IPS-NIHi11 (cell line): Measurements from ENCODE around the gene ALOXE3.
A peak's percentile ranks its signal among the peaks of the same experiment; 100 is the strongest.

Experiments
- DNase-seq: peaks from one replicate; pipeline ENCODE4 v3.0.0; 2012; ENCODE audit warnings: mixed read lengths, low spot score

The ALOXE3 gene

DNA sequence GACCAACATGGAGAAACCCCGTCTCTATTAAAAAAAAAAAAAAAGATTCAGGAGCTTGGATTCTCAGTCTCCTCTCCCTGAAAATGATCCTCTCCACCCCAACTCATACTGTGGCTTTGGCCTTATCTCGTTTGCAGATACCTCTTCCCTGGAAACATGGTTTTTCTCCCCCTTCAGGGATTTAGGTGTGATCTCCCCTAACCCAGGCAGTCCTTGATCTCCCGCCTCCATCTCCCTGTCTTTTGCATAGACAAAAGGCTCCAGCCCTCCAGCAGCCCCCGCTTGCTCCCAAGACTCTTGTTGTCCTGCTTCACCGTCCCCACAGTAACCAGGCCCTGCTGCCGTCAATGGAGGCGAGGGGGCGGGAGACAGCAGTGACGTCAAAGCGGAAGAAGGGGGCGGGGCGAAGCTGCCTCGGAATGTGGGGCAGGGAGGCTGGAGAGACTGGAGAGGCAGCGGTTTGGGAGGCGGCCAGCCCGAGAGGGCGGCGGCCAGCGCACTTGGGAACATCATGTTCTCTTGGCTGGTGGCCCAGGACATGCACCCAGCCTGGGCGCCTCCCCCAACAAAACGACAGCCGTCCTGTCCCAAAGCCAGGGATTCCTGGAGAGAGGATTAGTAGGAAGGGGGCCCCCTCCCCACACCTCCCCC is 35.8 kb upstream of the ALOXE3 start:
- peak; percentile 73 for DNase-seq

DNA sequence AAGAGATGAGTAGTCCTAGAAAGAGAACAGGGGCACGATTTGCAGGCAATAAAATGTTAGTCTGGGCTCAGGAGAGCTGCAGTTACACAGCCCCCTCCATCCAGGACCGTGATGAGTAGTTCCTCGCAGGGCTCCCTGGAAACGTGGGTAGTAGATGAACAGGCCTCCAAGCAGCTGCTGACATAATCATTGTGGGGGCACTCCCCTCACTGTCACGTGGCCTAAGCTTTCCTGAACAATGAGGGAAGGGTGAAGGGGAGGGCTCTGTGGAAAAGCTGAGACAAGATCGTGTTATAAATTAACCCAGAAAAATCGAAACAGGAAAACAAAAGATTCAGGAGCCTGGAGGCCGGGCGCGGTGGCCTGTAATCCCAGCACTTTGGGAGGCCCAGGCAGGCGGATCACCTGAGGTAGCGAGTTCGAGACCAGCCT is 35.2 kb upstream of the ALOXE3 start:
- no peak for DNase-seq

DNA sequence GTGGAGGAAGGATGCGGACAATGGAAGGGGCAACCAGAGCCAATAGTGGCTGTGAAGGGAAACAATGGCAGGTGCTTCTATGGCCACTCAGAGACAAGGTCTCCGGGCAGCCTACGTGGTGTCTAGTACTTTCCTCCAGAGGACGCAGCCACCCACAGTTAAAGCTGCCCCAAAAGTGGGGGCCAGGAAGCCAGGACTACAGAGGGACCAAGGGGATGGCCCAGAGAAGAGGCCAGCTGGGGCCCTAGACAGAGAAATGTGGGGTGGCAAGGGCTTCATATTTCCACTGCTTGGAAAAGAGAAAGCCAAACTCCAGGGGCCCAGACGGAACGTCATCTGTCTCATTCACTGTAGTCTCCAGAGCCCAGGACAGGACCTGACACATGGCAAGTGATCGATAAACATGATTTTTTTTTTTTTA is 34.7 kb upstream of the ALOXE3 start:
- DNase-seq = no peak

DNA sequence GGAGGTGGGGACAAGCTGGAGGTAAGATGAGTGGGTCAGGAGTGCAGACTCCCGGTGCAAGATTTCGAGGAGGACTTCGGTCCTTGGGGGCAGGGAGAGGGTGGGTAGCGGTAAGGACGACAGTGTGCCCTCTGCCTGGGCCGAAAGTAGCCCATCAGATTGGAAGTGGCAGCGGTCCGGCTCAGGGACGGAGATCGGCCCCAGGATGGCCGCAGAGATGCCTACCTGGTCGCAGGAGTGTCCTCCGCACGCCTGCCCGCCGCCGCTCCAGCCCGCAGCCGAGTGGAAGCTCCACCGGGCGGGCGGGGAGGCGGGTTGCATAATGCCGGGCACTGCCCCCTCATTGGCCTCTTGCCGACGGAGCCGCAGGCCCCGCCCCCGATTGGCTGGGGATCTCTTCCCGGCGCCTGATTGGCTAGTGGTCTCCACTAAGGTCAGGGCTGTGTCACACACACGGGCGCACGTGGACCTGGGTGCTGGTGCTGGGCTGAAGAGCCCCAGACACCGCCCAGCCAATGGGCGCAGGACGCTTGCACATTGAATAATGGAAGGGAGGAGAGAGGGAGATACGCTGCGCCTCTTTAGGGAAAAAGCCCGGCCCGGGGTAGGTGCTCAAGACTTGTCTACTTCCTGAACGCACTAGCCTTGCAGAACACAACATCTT is 33.9 kb upstream of the ALOXE3 start, which contains the start of gene PER1:
TSS of gene PER1 (minus strand) at position 293 of the 664 bp plus-strand sequence. CDS start 1,698 bp downstream, outside the sequence.
- peak; percentile 93 for DNase-seq

GRCh38 chr17:8151641-8152111 is 33.4 kb upstream of the ALOXE3 start:
- DNase-seq = no peak

- peak; percentile 86 for DNase-seq
These were observed 32.9 kb upstream of the ALOXE3 start for GRCh38 chr17:8151120-8151640.

DNA sequence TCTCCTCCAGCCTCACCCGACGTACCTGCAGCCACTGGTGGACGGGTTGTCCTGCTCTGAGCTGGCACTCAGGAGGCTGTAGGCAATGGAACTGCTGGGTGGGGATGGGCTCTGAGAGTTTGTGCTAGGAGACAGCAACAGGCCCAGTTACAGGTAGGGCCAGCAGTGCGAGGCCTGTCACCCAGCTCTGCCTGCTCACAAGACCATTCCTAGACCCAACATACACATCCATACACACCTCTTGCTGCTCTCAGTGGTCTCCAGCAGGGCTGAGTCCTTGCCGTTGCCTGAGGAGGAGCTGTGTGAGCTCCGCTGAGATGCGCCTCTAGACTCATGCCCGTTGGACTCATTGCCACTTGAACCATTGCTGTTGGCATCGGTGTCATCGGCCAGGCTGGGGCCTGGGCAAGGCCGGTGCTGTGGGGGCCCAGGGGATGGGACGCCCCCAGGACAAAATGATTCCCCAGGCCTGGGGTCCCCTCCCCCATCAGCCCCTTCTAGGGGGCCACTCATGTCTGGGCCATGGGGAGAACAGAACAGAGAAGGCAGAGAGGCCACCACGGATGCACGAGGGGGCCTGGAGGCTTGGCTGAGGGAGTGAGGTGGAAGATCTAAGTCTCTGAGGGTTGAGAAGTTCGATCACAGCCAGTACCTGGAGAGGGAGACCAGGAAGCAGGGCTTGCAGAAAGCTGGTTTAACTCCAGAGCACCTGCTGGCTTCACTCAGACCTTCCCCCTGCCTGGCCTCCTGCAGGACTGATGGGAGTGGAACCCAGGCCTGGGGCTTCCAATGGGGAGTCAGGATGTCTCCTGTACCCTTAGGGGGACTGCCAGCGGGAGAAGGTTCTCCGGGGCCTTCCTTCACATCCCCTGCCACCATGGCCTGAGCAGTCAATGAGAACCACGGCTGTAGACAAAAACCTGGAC is 32.1 kb upstream of the ALOXE3 start:
- no peak for DNase-seq

GRCh38 chr17:8149419-8150193 is 31.3 kb upstream of the ALOXE3 start:
- DNase-seq = no peak

DNA sequence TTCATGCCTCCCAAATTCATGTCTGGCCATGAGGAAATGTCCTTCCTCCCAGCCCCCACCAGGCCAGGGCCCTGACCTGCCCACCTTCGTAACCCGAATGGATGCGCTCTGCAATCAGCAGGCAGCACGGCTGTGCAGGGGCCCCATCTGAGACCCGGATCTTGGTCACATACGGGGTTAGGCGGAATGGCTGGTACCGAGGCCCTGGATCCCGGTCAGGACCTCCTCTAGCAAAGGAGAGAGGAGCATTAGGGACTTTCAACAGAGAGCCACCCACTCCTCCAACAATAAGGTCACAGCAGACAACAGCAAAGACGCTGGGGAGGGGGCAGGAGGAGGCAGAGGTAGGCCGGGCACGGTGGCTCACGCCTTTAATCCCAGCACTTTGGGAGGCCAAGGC is 30.2 kb upstream of the ALOXE3 start:
- no peak for DNase-seq

DNA sequence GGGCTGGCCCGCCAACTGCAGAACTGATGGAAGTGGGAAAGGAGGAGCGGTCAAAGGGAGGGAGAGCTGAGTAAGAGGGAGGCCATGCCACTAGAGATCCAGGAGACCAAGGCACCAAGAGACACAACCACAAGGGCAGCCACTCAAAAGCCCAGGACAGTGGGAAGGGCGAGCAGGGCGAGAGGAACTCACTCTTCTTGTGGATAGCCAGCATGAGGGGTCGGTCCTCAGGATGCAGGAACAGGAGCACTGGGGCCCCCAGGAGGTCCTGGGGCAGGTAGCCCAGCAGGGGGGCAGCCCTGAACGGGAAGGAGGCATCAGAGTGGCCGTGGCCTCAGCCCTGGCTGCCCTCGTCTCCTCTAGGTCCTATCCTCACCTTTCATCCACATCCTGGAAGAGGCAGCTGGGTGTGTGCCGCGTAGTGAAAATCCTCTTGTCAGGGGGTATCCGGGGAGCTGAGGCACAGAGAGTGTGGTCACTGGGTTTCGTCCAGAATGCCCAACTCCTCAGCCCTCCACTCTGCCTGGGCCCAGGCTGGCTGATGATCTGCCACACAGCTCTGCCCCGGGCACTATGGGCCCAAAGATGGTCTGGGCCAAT is 29.6 kb upstream of the ALOXE3 start:
- DNase-seq = no peak

DNA sequence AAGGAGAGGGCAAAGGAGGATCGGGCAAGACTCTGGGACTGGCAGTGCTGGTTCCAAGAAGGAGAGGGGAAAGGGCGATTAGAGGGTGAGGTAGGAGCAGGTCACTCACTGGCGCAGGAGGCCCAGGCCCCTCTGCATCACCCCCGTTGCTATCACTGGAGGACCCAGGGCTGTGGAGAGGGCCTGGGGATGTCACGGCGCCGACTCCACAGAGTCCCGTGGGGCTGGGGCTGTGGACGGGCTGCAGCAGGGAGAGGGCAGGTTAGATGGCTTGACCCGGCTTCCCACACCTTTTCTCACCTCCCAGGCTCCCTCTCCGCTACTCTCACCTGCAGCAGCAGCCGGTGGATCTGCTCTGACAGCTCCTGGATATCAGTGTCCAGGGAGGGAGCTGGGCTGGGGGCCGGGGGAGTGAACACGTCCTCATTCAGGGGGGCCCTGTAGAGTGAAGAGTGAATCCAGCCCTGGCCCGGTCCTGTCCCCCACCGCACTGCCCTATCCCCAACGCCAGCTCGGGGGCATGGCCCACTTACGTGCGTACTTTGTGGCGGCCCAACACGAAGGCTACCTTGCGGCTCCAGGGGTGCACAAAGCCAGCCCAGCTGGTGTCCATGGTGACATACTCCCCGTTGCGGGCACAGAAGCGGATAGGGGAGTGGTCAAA is 29.0 kb upstream of the ALOXE3 start:
- no peak for DNase-seq

- DNase-seq = no peak
These were observed 28.2 kb upstream of the ALOXE3 start for GRCh38 chr17:8146381-8147140.

- no peak for DNase-seq
These were observed 27.5 kb upstream of the ALOXE3 start for GRCh38 chr17:8145811-8146210.

- no peak for DNase-seq
These were observed 26.3 kb upstream of the ALOXE3 start for GRCh38 chr17:8144401-8145231.

GRCh38 chr17:8143581-8144400 is 25.5 kb upstream of the ALOXE3 start:
- no peak for DNase-seq

DNA sequence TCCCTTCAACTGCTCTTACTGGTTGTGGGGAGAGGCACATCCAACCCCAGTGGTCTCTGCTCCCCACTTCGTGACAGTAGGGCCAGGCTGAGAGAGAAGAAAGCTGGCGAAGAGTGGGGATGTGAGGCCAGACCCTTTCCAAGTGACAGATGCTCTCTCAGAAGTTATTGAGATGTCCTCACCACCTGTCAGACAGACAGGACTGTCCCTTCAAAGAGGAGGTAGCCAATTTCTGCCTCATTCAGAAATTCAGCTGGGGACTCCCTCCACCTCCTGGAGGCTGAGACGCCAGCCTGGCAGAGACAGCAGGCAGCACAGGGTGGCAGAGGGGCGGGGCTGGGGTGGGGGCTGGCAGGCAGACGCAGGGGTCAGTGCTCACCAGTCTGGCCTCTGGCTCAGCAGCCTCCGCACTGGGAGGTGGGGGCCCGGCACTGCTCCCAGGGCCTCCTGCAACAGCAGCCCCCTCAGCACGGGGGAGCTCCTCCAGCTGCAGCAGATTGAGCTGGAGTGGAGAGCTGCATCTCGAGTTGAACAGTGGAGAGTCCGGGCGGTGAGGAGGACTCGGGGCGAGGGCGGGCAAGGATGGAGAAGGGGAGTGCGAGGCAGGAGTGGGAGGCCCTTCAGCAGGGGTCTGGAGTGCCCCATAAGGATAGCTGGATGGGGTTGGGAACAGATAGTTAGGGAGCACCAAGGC is 24.7 kb upstream of the ALOXE3 start:
- no peak for DNase-seq

DNA sequence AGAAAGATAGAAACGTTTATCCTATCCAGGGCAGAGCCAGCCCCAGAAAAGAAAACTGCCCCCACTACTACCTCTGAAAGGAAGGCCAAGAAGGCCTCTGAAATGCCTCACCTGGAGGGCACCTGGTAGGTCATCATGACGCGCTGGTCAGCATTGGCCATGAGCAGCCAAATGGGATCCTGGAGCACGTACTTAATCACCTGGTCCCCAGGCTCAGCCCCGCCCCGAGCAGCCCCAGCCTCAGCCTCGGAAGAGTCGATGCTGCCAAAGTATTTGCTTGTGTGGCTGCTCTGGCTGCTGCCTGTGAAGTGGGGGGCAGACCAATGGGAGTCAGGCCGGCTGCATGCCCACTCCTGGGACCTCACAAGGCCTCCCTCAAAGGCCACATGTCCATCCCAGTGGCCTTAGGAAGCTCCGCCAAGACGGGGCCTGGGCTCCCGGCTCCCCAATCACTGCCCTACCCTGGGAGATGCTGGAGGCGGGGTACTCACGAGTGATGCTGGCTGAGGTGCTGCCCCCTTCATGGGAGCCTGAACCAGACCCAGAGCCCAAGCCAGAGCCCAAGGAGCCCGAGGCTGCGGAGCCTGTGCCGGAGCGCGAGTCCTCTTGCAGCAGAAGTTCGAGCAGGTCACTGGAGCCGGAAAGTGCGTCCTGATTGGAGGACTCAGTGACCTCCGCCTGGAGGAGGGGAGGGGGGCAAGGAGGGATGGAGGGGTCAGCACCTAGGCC is 24.0 kb upstream of the ALOXE3 start:
- no peak for DNase-seq
